PC-9 (cell line): ENCODE results near the gene DPYSL3. TPM values are rescaled to one million over a fixed set of nuclear protein-coding genes. Genes with fewer than 3 reads are reported as not detected.

Source experiments
- BruUV-seq: library from RNA; stranded (reverse); fragments of 400-500 nt; replicated peaks from 2 replicates; lab custom pipeline; 2021; lab: Mats Ljungman, UMichigan
- CTCF ChIA-PET: fragments of 300-600 bp; sonication (Branson Sonifier 250); formaldehyde crosslinking; loops from one replicate; lab custom pipeline; 2022; ENCODE audit warnings: antibody characterized with exemption; lab: Charles Lee
- POLR2A ChIA-PET: fragments of 300-600 bp; sonication (Branson Sonifier 250); formaldehyde crosslinking; loops from one replicate; lab custom pipeline; 2022; ENCODE audit warnings: antibody characterized with exemption; ENCODE audit not compliant: unreplicated experiment; lab: Charles Lee
- DNase-seq, 2 experiments: peaks; one replicate each; pipeline versions ENCODE4 v3.0.0 to v3.0.0-alpha.2; 2015 to 2022; ENCODE audit warnings: mixed read lengths in 1 of 2
- H2AFZ ChIP-seq: fragments of 200-600 bp; sonication (generic); 2 replicates; pipeline ENCODE4 v1.8.1; 2017; ENCODE audit warnings: antibody characterized with exemption
- H3F3A ChIP-seq: fragments of 200-600 bp; sonication (generic); 2 replicates; pipeline ENCODE4 v1.8.1; 2017; ENCODE audit warnings: antibody characterized with exemption, mild to moderate bottlenecking, low read depth; ENCODE audit not compliant: insufficient read depth
- H3K27ac ChIP-seq: fragments of 200-600 bp; sonication (generic); 2 replicates; pipeline ENCODE4 v1.6.1; 2016; ENCODE audit warnings: mixed run types
- H3K27me3 ChIP-seq: fragments of 200-600 bp; sonication (generic); 2 replicates; pipeline ENCODE4 v1.6.1; 2016; ENCODE audit warnings: low read depth, mixed run types; ENCODE audit not compliant: insufficient read depth
- H3K36me3 ChIP-seq: fragments of 200-600 bp; sonication (generic); 2 replicates; pipeline ENCODE4 v1.6.1; 2016; ENCODE audit warnings: low read depth, mixed run types
- H3K4me1 ChIP-seq: fragments of 200-600 bp; sonication (generic); replicated peaks from 2 replicates; pipeline ENCODE4 v1.6.1; 2016; ENCODE audit warnings: mixed run types; ENCODE audit not compliant: insufficient read depth
- H3K4me2 ChIP-seq: fragments of 200-600 bp; sonication (generic); 2 replicates; pipeline ENCODE4 v1.6.1; 2017; ENCODE audit warnings: mixed run types
- H3K4me3 ChIP-seq: fragments of 200-600 bp; sonication (generic); 2 replicates; pipeline ENCODE4 v1.6.1; 2016; ENCODE audit warnings: mixed run types
- H3K79me2 ChIP-seq: fragments of 200-600 bp; sonication (generic); 2 replicates; pipeline ENCODE4 v1.6.1; 2017; ENCODE audit warnings: low read depth, mixed run types
- H3K9me2 ChIP-seq: fragments of 200-600 bp; sonication (generic); 2 replicates; pipeline ENCODE4 v1.8.1; 2017; ENCODE audit warnings: mild to moderate bottlenecking; ENCODE audit not compliant: insufficient read depth
- H3K9me3 ChIP-seq: fragments of 200-600 bp; sonication (generic); 2 replicates; pipeline ENCODE4 v1.8.1; 2016; ENCODE audit warnings: low read depth; ENCODE audit not compliant: insufficient read depth
- H4K20me1 ChIP-seq: fragments of 200-600 bp; sonication (generic); 2 replicates; pipeline ENCODE4 v1.8.1; 2017; ENCODE audit not compliant: insufficient read depth
- EZH2 ChIP-seq: fragments of 200-600 bp; sonication (generic); IDR thresholded peaks from 2 replicates; pipeline ENCODE4 v1.8.0; 2017; ENCODE audit warnings: antibody characterized with exemption, low read depth
- intact Hi-C: fragments of 100-400 bp; cut with micrococcal nuclease; formaldehyde crosslinking; loops from one replicate; pipeline ENCODE4 v1.10.0; 2022; ENCODE audit not compliant: unreplicated experiment
- total RNA-seq: library from RNA; stranded (reverse); gene quantifications from 2 replicates; pipeline ENCODE4 v1.2.3, GENCODE V29; 2021
- TF ChIP-seq, protein P1 (sequence below): fragments of 200-600 bp; sonication (generic); conservative IDR thresholded peaks from 2 replicates; pipeline ENCODE4 v1.6.1; 2017; ENCODE audit warnings: mixed run types, antibody characterized with exemption, mild to moderate bottlenecking, moderate library complexity

Gene DPYSL3
- total RNA-seq, 1 experiment from 2014 or later = 1.3 TPM

DNA sequence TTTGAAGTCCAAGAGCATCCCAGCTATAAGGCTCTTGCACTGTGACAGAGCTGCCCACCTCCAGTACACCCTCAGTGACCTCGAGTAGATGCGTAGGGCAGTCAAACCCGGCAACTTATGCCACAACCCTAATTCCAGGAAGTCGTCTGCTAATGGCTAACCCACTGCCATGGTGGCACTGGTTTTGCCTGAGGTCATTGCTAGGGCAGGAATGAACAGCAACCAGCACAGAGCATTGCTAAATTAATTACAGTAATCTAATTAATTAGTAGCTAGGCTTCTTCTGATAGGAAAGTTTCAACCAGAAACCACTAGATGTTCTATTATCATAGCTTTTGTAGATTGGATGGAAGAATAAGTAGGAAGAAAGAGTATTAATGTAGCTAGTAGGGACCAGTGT is 122.8 kb downstream of the DPYSL3 start:
- Histone ChIP-seq H4K20me1 (no peaks in the 10 kb centered on the region), H3F3A (no peaks in the 10 kb centered on the region), H3K27ac (no peak overlapping the region), H2AFZ (no peak overlapping the region), H3K36me3 (no peaks in the 10 kb centered on the region), H3K27me3 (peaks cover 6% of the 10 kb centered on the region; the same call in 1 of the 2 replicates), H3K9me3 (no peaks in the 10 kb centered on the region), H3K79me2 (no peaks in the 10 kb centered on the region), H3K4me1 (no peaks in the 10 kb centered on the region), H3K4me2 (no peak overlapping the region), H3K9me2 (no peaks in the 10 kb centered on the region), H3K4me3 (no peak overlapping the region)
- ChIA-PET POLR2A (no interaction called here), CTCF (no interaction called here)
- intact Hi-C loops = no loop called here
- no peak for TF ChIP-seq EZH2
- TF ChIP-seq, protein P1, sequence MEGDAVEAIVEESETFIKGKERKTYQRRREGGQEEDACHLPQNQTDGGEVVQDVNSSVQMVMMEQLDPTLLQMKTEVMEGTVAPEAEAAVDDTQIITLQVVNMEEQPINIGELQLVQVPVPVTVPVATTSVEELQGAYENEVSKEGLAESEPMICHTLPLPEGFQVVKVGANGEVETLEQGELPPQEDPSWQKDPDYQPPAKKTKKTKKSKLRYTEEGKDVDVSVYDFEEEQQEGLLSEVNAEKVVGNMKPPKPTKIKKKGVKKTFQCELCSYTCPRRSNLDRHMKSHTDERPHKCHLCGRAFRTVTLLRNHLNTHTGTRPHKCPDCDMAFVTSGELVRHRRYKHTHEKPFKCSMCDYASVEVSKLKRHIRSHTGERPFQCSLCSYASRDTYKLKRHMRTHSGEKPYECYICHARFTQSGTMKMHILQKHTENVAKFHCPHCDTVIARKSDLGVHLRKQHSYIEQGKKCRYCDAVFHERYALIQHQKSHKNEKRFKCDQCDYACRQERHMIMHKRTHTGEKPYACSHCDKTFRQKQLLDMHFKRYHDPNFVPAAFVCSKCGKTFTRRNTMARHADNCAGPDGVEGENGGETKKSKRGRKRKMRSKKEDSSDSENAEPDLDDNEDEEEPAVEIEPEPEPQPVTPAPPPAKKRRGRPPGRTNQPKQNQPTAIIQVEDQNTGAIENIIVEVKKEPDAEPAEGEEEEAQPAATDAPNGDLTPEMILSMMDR = no peak
- DNase-seq = no peak
- no TSS peak for BruUV-seq

DNA sequence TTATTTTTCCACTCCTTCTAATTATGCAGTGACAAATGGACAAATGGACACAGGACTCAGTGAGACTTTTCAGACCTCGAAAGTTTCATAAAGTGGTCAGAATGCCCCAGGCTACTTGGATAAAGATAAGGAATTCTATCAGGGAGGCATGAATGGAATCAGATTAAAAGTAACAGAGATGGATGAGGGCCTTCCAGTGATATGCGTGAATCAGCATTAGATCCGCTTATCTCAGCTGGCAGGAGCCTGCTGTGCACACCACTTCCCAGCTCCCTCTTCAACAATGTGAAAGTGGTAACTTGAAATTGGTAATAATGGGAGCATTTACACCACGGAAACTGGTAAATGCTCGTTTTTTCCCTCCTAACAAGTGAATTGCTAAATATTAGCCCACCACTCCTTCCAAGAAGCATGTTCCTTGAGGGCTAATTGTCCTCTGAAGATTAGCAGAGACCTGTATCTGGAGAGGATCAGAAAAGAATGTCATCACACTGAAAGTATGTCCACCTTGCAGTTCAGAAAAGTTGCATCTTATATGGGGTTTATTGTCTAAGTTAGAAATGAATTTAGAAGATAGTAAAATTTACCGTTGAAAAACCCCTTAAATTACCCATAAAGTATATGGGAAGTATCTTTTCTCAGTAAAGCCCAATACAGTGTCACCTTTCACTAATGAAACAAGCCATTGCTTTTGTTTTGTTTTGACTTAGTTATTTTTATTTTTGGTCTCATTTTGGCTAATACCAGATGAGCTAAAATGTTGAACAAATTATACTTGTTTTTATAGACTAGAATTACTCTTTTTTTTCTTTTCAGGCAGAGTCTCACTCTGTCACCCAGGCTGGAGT is 125.3 kb downstream of the DPYSL3 start:
- TF ChIP-seq, protein P1 = no peak
- no peak for TF ChIP-seq EZH2
- Histone ChIP-seq H3K36me3 (no peaks in the 10 kb centered on the region), H3K79me2 (no peaks in the 10 kb centered on the region), H3K27me3 (peaks cover 8% of the 10 kb centered on the region; the same call in 1 of the 2 replicates), H4K20me1 (0 out of 2 replicates have a peak, but pooled peaks cover 3% of the 10 kb centered on the region), H2AFZ (no peak overlapping the region), H3K27ac (no peak overlapping the region), H3K4me1 (no peaks in the 10 kb centered on the region), H3K9me2 (no peaks in the 10 kb centered on the region), H3K9me3 (no peaks in the 10 kb centered on the region), H3K4me2 (no peak overlapping the region), H3K4me3 (no peak overlapping the region), H3F3A (no peaks in the 10 kb centered on the region)
- no peak for DNase-seq
- POLR2A ChIA-PET = no interaction called here
- CTCF ChIA-PET = no interaction called here
- BruUV-seq = no TSS peak
- intact Hi-C loops = no loop called here

DNA sequence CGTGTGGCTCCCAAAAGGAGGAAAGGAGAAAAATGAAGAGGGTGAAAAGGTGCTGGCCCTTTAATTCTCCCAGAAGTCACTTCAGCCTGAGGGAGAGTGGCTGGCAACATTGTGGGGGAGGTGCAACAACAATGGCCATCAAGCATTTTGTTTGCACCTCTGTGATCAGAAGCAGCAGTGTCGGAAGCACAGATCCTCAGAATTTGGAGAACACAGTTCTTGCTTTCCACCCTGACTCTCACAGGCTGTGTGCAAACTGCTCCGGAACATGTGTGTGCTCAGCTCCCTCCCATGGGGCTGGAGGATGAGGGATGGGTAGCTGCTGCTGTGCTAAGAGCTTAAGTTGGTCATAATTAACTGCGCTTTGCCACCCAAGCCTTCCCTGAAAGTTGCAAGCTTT is 127.1 kb downstream of the DPYSL3 start:
- H3K4me3 ChIP-seq = no peak overlapping the region
- 0 out of 2 replicates have a peak, but pooled peaks cover 2% of the 10 kb centered on the region for H3K27me3 ChIP-seq
- H3K4me2 ChIP-seq = peak overlapping the region; percentile 13; the same call in 1 of the 2 replicates
- H3K9me2 ChIP-seq = no peaks in the 10 kb centered on the region
- TF ChIP-seq EZH2 = no peak
- TF ChIP-seq, protein P1 = no peak
- H2AFZ ChIP-seq = peak overlapping the region; percentile 62; the same call in 1 of the 2 replicates
- H3K4me1 ChIP-seq = no peaks in the 10 kb centered on the region
- H3K9me3 ChIP-seq = no peaks in the 10 kb centered on the region
- ChIA-PET CTCF (no interaction called here), POLR2A (no interaction called here)
- 0 out of 2 replicates have a peak, but pooled peaks cover 3% of the 10 kb centered on the region for H4K20me1 ChIP-seq
- H3K27ac ChIP-seq = no peak overlapping the region
- BruUV-seq = no TSS peak
- intact Hi-C loops = no loop called here
- DNase-seq = no peak
- H3K36me3 ChIP-seq = no peaks in the 10 kb centered on the region
- no peaks in the 10 kb centered on the region for H3K79me2 ChIP-seq
- H3F3A ChIP-seq = no peaks in the 10 kb centered on the region
